GM21786 (cell line): ENCODE results near the gene WDR5.
"Not testable (repeated sequence)": the region's sequence is repeated elsewhere in the genome, so short reads cannot be mapped to it uniquely, and the experiment has no call there.

ENCODE experiments used
- ATAC-seq: cut with Tn5 transposase; IDR thresholded peaks from one replicate; pipeline ENCODE4 v1.9.1; 2021; ENCODE audit not compliant: unreplicated experiment

WDR5 gene

GRCh38 chr9:134135343-134136117, at the start of gene WDR5:
TSS of gene WDR5 (plus strand) at chr9:134136082. CDS start at chr9:134139878, 3,796 bp downstream.
- ATAC-seq: peak; percentile 58

GRCh38 chr9:134088063-134088725, 47.7 kb upstream of the WDR5 start:
- no peak for ATAC-seq

DNA sequence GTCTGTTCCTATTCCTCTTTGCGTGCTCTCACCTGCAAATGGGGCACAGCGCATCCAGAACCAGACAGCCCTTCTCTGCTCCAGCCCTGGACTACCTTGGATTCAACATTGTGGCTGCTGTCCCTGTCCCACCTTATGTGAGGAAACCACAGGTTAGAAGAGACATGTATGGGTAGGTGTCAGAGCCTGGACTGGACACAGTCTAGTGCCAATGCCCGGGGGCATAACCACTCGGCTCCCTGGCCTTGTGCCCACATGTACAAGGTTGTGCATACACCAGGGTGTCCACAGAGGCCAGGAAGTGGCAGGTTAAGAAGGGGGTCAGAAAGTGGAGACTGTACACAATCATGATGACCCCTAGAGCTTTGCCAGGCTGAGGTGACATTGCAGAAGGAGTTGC, 45.9 kb upstream of the WDR5 start:
- ATAC-seq: no peak

- no peak for ATAC-seq
Observed at GRCh38 chr9:134099123-134099761, 36.6 kb upstream of the WDR5 start.

GRCh38 chr9:134100040-134100439, 35.8 kb upstream of the WDR5 start:
- ATAC-seq: no peak

- ATAC-seq: not testable (repeated sequence)
Observed at GRCh38 chr9:134101133-134101532, 34.7 kb upstream of the WDR5 start.

GRCh38 chr9:134101623-134102149, 34.2 kb upstream of the WDR5 start:
- no peak for ATAC-seq

DNA sequence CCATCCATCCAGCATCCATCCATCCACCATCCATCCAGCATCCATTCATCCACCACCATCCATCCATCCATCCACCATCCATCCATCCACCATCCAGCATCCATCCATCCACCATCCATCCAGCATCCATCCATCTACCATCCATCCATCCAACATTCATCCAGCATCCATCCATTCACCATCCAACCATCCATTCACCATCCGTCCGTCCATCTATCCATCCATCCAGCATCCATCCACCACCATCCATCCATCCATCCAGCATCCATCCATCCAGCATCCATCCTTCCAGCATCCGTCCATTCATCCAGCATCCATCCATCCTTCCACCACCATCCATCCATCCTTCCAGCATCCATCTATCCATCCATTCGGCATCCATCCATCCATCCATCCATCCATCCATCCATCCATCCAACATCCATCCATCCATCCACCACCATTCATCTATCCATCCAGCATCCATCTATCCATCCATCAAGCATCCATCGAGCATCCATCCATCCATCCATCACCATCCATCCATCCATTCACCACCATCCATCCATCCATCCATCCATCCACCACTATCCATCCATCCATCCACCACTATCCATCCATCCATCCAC, 32.4 kb upstream of the WDR5 start:
- ATAC-seq: no peak

DNA sequence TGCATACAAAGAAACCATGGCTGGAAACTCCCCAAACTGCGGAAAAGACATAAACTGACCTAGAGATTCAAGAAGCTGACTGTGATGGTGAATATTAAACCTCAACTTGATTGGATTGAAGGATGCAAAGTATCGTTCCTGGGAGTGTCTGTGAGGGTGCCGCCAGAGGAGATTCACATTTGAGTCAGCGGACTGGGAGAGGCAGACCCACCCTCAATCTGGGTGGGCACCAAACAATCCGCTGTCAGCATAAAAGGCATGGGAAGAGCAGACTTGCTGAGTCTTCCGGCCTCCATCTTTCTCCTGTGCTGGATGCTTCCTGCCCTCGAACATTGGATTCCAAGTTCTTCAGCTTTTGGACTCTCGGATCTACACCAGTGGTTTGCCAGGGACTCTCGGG, 24.8 kb upstream of the WDR5 start:
- ATAC-seq: no peak

DNA sequence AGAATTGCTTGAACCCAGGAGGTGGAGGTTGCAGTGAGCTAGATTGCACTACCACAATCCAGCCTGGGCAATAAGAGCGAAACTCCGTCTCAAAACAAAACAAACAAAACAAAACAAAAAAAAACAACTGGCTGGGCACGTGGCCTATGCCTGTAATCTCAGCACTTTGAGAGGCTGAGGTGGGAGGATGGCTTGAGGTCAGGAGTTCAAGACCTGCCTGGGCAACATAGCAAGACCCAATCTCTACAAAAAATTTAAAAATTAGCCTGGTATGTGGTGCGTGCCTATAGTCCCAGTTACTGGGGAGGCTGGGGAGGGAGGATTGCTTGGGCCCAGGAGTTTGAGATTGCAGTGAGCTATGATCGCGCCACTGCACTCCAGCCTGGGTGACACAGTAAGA, 23.3 kb upstream of the WDR5 start:
- no peak for ATAC-seq

GRCh38 chr9:134118972-134119371, 16.9 kb upstream of the WDR5 start:
- not testable (repeated sequence) for ATAC-seq

DNA sequence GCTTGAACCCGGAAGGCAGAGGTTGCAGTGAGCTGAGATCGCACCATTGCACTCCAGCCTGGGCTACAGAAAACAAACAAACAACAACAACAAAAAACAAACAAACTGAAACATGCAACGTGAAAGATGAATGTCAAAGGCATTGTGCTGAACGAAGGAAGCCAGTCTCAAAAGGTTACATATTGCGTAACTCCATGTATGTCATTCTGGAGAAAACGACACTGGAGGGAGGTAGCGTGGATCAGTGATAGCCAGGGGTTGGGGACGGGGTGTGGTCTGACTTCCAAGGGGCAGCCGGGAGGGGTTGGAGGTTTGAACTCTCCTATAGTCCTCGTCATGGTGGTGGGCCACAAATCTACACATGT, 12.1 kb upstream of the WDR5 start:
- ATAC-seq: no peak

DNA sequence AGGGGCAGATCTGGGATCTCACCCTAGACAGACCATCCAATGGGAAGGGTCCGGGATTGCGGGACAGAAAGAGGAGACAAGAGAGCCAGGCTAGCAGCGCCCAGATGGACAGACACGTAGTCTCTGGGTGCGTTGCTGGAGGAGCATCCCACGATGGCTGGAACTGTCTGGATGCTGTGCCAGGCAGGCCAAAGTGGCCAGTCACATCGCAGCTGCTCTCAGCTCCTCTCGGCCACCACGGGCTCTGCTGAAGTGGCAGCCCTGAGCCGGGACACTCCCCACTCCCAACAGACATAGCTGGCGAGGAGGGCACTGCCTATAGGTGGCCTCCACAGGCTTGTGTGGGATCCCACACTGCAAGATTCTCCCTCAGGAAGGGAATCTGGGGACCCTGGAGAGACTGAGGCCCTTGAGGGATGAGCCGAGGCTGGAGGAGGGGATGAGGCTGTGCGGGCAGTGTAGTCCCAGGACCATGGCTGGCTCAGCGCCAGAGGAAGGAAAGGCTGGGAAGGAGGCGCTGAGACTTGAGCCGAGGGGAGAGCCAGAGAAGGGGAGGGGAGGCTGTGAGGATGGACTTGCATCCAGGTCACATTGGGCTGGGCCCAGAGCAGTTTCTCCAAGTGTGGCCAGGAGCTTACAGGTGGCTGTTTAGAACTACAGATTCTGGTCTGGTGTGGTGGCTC, 10.3 kb upstream of the WDR5 start:
- ATAC-seq: no peak

DNA sequence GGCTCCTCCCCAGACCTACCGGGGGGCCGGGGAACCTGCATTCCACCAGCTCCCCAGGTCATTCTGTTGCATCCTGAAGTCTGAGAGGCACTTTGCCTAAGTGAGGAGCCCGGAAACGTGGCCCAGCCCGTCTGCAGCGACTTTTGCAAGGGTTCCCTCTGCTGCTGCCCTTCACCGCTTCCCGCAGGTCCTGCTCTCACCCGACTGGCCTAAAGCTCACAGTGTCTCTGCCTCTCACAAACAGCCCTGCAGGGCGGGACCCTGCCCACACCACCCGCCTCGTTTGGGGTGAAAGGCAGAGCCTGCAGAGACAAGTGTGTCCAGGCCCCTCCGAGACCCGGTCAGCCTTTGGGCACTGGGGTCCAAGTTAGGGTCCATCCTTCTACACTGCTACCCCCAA, 9.5 kb upstream of the WDR5 start:
- ATAC-seq: no peak

DNA sequence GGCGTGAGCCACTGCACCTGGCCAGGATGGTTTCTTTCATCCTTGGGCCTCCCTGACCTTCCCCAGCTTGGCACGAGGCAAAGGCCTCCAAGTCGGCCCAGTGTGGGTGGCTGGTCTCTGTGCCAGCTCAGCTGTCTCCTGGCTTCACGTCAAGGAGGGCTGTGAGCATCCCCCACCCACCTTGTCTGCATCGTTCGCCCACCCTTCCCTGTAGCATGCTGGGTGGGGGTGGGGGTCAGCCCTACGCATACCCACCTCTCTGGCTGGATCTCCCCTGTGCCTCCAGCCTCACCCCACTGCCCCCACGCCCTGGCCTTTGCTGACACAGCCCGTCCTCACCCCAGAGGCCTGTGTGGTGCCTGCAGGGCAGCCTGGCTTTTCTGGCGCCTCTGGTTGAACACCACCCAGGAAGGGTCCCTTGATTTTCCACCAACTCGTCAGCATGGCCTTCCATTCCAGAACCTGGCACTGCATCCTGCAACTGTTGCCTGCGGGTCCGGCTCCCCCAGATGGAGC, 8.8 kb upstream of the WDR5 start:
- ATAC-seq: no peak

GRCh38 chr9:134127616-134128015, 8.3 kb upstream of the WDR5 start:
- no peak for ATAC-seq

DNA sequence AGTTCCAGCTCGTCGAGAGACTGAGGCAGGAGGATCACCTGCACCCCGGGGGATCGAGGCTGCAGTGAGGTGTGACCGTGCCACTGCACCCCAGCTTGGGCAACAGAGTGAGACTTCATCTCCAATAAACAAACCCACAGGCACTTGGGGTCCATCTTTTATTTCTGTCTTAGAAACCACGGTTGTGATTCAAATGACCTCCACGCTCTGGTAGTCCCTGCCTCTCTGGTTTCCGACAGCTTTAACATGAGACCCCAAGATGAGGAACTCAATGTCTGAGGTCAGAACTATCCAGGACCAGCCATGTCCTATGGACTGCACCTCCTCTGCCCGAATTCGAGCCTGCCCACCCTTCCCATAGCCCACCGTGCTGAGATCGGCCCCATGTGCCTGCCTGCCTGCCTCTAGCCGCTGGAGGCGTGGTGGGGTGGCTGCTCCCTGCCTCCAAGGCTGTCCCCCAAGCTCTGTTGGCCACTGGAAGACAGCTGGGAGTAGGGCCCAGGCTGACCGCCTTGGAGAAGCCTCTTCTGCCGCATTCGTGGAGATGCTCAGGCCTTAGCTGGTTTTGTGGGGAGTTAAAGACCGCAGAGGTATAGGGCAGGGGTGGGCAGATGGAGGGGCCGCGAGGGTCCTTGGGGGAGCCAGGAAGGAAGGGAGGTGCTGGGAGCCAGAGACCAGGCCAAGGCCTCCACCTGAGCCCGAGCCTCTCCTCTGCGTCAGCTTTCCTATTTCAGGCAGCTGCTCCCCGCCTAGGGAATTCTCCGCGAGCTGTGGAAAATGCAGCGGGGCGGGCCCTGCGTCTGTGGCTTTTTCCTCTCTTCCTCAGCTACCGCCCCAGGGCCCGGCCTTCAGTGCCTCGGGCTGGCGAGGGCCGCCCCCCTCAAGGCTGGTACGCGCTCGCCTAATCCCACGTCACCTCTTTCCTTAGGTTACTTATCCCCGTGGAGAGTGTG, 6.9 kb upstream of the WDR5 start:
- ATAC-seq: no peak

- no peak for ATAC-seq
Observed at GRCh38 chr9:134130503-134131375, 5.1 kb upstream of the WDR5 start.
